A549 (cell line): Measurements from ENCODE around the gene CYP27B1. TPM values are rescaled to one million over a fixed set of nuclear protein-coding genes. Genes with fewer than 3 reads are reported as not detected.

Experiments used
- ATAC-seq, 2 experiments: fragments of 200-7000 bp in 1 of 2; fragments of >200 bp in 1 of 2; cut with Nextera tagmentation in 1 of 2; cut with Tn5 transposase in 1 of 2; 3 replicates each; pipeline versions ENCODE4 v1.8.0 to v1.9.1; 2018 to 2020; ENCODE audit warnings: mild to moderate bottlenecking in 1 of 2, moderate library complexity in 1 of 2
- CTCF ChIA-PET: fragments of 300-600 bp; sonication (Branson Sonifier 250); formaldehyde crosslinking; extraction: SDS; loops from one replicate; lab custom pipeline; 2021; ENCODE audit warnings: antibody characterized with exemption, inconsistent platforms; lab: Yijun Ruan, JAX
- POLR2A ChIA-PET: fragments of 350-600 bp; formaldehyde crosslinking; extraction: SDS; loops from one replicate; lab custom pipeline; 2021; ENCODE audit warnings: antibody characterized with exemption, inconsistent platforms; lab: Yijun Ruan, JAX
- DNase-seq, 2 experiments: peaks; one replicate each; pipeline versions ENCODE4 v3.0.0 to v3.0.0-alpha.2; 2011 to 2016; ENCODE audit warnings: low read depth in 1 of 2, low spot score in 1 of 2
- FAIRE-seq: peaks from 2 replicates; lab custom pipeline; 2011; peaks lifted over from hg19 to GRCh38; lab: Jason Lieb, UNC
- H3K27ac ChIP-seq, 2 experiments: fragments of >200 bp; sonication (Bioruptor Twin); formaldehyde crosslinking; 3 replicates each; pipeline ENCODE4 v1.5.1; 2016 to 2017
- H3K4me1 ChIP-seq: fragments of >200 bp; sonication (Bioruptor Twin); formaldehyde crosslinking; 3 replicates; pipeline ENCODE4 v1.6.1; 2016
- H3K4me2 ChIP-seq: fragments of >200 bp; sonication (Bioruptor Twin); formaldehyde crosslinking; 3 replicates; pipeline ENCODE4 v1.6.1; 2016
- H3K4me3 ChIP-seq: fragments of >200 bp; sonication (Bioruptor Twin); formaldehyde crosslinking; 3 replicates; pipeline ENCODE4 v1.5.1; 2016
- H3K9me3 ChIP-seq: fragments of >200 bp; sonication (Bioruptor Twin); formaldehyde crosslinking; 3 replicates; pipeline ENCODE4 v1.6.1; 2016
- BHLHE40 ChIP-seq: IDR thresholded peaks from 2 replicates; pipeline ENCODE4 v1.6.1; 2012; ENCODE audit warnings: low read depth, low read length, inconsistent platforms
- CBX8 ChIP-seq: fragments of 200-600 bp; sonication (generic); IDR thresholded peaks from 2 replicates; pipeline ENCODE4 v1.6.1; 2016
- CHD2 ChIP-seq: fragments of 150-350 bp; IDR thresholded peaks from 2 replicates; pipeline ENCODE4 v1.6.1; 2014; ENCODE audit warnings: low read length; ENCODE audit not compliant: partially characterized antibody
- FOSB ChIP-seq: fragments of 250-450 bp; sonication (Bioruptor Pico); IDR thresholded peaks from 2 replicates; pipeline ENCODE4 v1.5.0; 2020; ENCODE audit warnings: mild to moderate bottlenecking, moderate library complexity
- FOXS1 ChIP-seq: fragments of 250-450 bp; sonication (Bioruptor Pico); IDR thresholded peaks from 2 replicates; pipeline ENCODE4 v1.5.0; 2020; ENCODE audit warnings: mild to moderate bottlenecking, moderate library complexity
- HEYL ChIP-seq: fragments of 250-450 bp; sonication (Bioruptor Pico); IDR thresholded peaks from 2 replicates; pipeline ENCODE4 v1.8.0; 2021; ENCODE audit warnings: mild to moderate bottlenecking, moderate library complexity
- HOXA7 ChIP-seq: fragments of 250-450 bp; sonication (Bioruptor Pico); IDR thresholded peaks from 2 replicates; pipeline ENCODE4 v1.5.0; 2020; ENCODE audit warnings: mild to moderate bottlenecking, moderate library complexity
- HOXB13 ChIP-seq: fragments of 250-450 bp; sonication (Bioruptor Pico); IDR thresholded peaks from 2 replicates; pipeline ENCODE4 v1.5.0; 2020; ENCODE audit warnings: low read depth, mild to moderate bottlenecking, moderate library complexity
- KDM1A ChIP-seq: fragments of 200-600 bp; sonication (generic); IDR thresholded peaks from 2 replicates; pipeline ENCODE4 v1.6.1; 2016; ENCODE audit warnings: low read depth, mild to moderate bottlenecking
- MAFK ChIP-seq: fragments of 450-650 bp; IDR thresholded peaks from 2 replicates; pipeline ENCODE4 v1.6.1; 2014; ENCODE audit not compliant: partially characterized antibody
- MAZ ChIP-seq: fragments of 150-350 bp; IDR thresholded peaks from 2 replicates; pipeline ENCODE4 v1.6.1; 2014; ENCODE audit warnings: antibody characterized with exemption, low read depth, low read length, borderline replicate concordance
- PHF8 ChIP-seq: fragments of 200-600 bp; sonication (generic); IDR thresholded peaks from 2 replicates; pipeline ENCODE4 v1.6.1; 2016; ENCODE audit warnings: low read depth, mild to moderate bottlenecking, antibody characterized with exemption, moderate library complexity, borderline replicate concordance
- POLR2A ChIP-seq: IDR thresholded peaks from 2 replicates; pipeline ENCODE4 v1.6.1; 2012; ENCODE audit warnings: mild to moderate bottlenecking, low read length
- RAD21 ChIP-seq, 2 experiments: fragments of >200 bp in 1 of 2; sonication (Bioruptor Twin) in 1 of 2; formaldehyde crosslinking in 1 of 2; IDR thresholded peaks in 1 of 2; conservative IDR thresholded peaks in 1 of 2; 2 replicates in 1 of 2; 3 replicates in 1 of 2; pipeline ENCODE4 v1.6.1; 2012 to 2018; ENCODE audit warnings: inconsistent platforms in 1 of 2
- RCOR1 ChIP-seq: fragments of 150-350 bp; IDR thresholded peaks from 2 replicates; pipeline ENCODE4 v1.6.1; 2014; ENCODE audit warnings: antibody characterized with exemption, low read length, low read depth
- SREBF2 ChIP-seq: fragments of 450-650 bp; IDR thresholded peaks from 2 replicates; pipeline ENCODE4 v1.6.1; 2014; ENCODE audit warnings: mild to moderate bottlenecking, moderate library complexity
- TFCP2L1 ChIP-seq: fragments of 250-450 bp; sonication (Bioruptor Pico); IDR thresholded peaks from 2 replicates; pipeline ENCODE4 v1.5.0; 2021; ENCODE audit warnings: mild to moderate bottlenecking
- ZFP36 ChIP-seq: fragments of 450-650 bp; IDR thresholded peaks from 2 replicates; pipeline ENCODE4 v1.6.1; 2014; ENCODE audit warnings: borderline replicate concordance; ENCODE audit not compliant: partially characterized antibody
- WGBS: methylation state at CpG from one replicate; pipeline ENCODE4 v1.1.6; 2017; ENCODE audit errors: missing lambda C conversion rate; 5-methylcytosine and 5-hydroxymethylcytosine counted together
- polyA plus RNA-seq, 4 experiments: library from polyadenylated mRNA; depleted of rRNA in 3 of 4; stranded (reverse); fragments of >200 nt; fragmentation: RNase III in 1 of 4; extraction: RNeasy Plus Mini Kit Qiagen cat#74134 plus additional on column Dnase treatment in 1 of 4; gene quantifications; 2 replicates in 3 of 4; 3 replicates in 1 of 4; pipeline ENCODE4 v1.2.3, GENCODE V29; 2011 to 2017
- TF ChIP-seq, protein P1 (sequence below): fragments of 150-350 bp; IDR thresholded peaks from 2 replicates; pipeline ENCODE4 v1.6.1; 2014; ENCODE audit warnings: low read depth, mild to moderate bottlenecking, low read length
- TF ChIP-seq, protein P2 (sequence below): IDR thresholded peaks from 2 replicates; pipeline ENCODE4 v1.6.1; 2012
- TF ChIP-seq, protein P3 (sequence below): fragments of >200 bp; sonication (Bioruptor Twin); formaldehyde crosslinking; IDR thresholded peaks from 3 replicates; pipeline ENCODE4 v1.6.1; 2016

CYP27B1 gene
- polyA plus RNA-seq, 2 of the 4 experiments (the other 2 are of a cell fraction), result 1.9 to 2.3 TPM

DNA sequence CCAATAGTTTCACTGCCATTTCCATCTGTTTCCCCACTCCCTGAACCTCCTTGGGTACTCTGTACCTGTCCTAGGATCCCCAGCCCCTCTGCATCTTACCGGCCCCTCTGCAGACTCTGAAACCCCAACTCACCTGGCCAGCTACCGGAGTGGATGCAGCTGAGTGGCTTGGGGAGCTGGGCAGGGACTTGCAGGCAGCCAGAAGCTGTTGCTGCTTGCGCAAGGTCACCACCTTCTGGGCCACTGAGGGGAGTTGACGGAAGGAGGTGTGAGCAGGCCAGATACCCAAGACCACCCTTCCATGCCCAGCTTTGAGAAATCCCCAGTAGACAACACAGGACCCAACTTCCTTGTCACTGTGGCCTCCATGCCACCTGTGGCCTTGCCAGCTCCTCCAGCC lies 34.6 kb downstream of the CYP27B1 start:
- WGBS, result 85% methylated on average over 4 of the region's 4 CpGs
- Histone ChIP-seq H3K4me2 (no peak overlapping the region), H3K9me3 (no peaks in the 10 kb centered on the region), H3K27ac (no peak overlapping the region), H3K4me3 (no peak overlapping the region), H3K4me1 (peaks cover 12% of the 10 kb centered on the region)
- ATAC-seq (no peak), DNase-seq (no peak), FAIRE-seq (no peak)
- ChIA-PET POLR2A (interaction anchor here (0.6 kb wide), 1 partner anchor 231 kb away, joined by 3 read pairs; no protein-coding TSS in a partner anchor), CTCF (interaction anchor here (1.1 to 10.7 kb wide), 5 partner anchors 9 to 149 kb away, joined by 3 to 242 read pairs (median 6); partner anchors contain the start of gene OS9)
- TF ChIP-seq MAZ (no peak), SREBF2 (no peak), TFCP2L1 (CRISPR knock-in tag) (no peak), KDM1A (no peak), CBX8 (no peak), HOXB13 (CRISPR knock-in tag) (no peak), MAFK (no peak), ZFP36 (no peak)
- TF ChIP-seq, protein P1, sequence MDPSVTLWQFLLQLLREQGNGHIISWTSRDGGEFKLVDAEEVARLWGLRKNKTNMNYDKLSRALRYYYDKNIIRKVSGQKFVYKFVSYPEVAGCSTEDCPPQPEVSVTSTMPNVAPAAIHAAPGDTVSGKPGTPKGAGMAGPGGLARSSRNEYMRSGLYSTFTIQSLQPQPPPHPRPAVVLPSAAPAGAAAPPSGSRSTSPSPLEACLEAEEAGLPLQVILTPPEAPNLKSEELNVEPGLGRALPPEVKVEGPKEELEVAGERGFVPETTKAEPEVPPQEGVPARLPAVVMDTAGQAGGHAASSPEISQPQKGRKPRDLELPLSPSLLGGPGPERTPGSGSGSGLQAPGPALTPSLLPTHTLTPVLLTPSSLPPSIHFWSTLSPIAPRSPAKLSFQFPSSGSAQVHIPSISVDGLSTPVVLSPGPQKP, result no peak
- TF ChIP-seq, protein P2, sequence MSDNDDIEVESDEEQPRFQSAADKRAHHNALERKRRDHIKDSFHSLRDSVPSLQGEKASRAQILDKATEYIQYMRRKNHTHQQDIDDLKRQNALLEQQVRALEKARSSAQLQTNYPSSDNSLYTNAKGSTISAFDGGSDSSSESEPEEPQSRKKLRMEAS, result no peak
- TF ChIP-seq, protein P3, sequence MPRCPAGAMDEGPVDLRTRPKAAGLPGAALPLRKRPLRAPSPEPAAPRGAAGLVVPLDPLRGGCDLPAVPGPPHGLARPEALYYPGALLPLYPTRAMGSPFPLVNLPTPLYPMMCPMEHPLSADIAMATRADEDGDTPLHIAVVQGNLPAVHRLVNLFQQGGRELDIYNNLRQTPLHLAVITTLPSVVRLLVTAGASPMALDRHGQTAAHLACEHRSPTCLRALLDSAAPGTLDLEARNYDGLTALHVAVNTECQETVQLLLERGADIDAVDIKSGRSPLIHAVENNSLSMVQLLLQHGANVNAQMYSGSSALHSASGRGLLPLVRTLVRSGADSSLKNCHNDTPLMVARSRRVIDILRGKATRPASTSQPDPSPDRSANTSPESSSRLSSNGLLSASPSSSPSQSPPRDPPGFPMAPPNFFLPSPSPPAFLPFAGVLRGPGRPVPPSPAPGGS, result no peak

DNA sequence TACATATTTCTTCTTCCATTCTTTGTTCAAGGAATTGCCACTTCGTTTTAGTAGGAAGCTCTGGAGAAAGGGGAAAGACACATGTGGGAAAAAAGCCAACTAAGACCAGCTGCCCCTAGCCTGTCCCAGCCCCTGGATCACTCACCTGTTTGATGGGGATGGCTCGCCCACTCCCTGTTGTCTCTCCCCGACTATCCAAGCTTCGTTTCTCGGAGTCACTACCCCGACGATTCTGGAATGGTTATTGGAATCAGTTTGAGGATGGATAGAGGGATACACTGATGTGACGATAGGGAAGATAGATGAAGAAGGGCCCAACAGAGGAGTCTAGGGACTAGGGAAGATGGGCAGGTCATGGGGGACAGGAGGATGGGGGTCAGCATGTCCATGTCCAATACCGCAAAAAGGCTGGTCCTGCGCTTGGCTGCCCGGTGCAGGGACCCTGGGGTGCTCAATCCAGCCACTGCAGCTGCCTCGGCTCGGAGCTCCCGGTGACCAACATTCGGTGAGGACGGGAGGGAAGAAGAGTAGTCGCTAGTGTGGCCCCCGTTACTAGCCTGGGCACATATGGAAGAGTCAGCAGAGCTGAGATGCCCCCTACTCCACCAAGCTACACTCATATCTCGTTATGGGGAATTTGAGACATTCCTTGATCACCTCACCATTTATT lies 35.3 kb downstream of the CYP27B1 start:
- ATAC-seq (no peak), FAIRE-seq (no peak), DNase-seq (no peak)
- Histone ChIP-seq H3K4me3 (no peak overlapping the region), H3K9me3 (no peaks in the 10 kb centered on the region), H3K4me1 (peaks cover 10% of the 10 kb centered on the region), H3K27ac (no peak overlapping the region), H3K4me2 (no peak overlapping the region)
- ChIA-PET CTCF (interaction anchor here (0.7 to 7.8 kb wide), 5 partner anchors 10 to 148 kb away, joined by 3 to 91 read pairs (median 4); partner anchors contain the start of genes B4GALNT1 and OS9), POLR2A (interaction anchor here (0.6 kb wide), 1 partner anchor 230 kb away, joined by 3 read pairs; no protein-coding TSS in a partner anchor)
- WGBS, result 71% methylated on average over 19 of the region's 19 CpGs
- no peak for TF ChIP-seq RCOR1
- TF ChIP-seq HOXA7 (CRISPR knock-in tag), result no peak
- TF ChIP-seq RAD21 (conservative IDR thresholded peaks at IDR 0.05 in 1 of 2, IDR thresholded peaks at IDR 0.05 in 1 of 2), result no peak
- no peak for TF ChIP-seq CHD2
- TF ChIP-seq BHLHE40, result no peak
- TF ChIP-seq FOSB (CRISPR knock-in tag), result no peak

DNA sequence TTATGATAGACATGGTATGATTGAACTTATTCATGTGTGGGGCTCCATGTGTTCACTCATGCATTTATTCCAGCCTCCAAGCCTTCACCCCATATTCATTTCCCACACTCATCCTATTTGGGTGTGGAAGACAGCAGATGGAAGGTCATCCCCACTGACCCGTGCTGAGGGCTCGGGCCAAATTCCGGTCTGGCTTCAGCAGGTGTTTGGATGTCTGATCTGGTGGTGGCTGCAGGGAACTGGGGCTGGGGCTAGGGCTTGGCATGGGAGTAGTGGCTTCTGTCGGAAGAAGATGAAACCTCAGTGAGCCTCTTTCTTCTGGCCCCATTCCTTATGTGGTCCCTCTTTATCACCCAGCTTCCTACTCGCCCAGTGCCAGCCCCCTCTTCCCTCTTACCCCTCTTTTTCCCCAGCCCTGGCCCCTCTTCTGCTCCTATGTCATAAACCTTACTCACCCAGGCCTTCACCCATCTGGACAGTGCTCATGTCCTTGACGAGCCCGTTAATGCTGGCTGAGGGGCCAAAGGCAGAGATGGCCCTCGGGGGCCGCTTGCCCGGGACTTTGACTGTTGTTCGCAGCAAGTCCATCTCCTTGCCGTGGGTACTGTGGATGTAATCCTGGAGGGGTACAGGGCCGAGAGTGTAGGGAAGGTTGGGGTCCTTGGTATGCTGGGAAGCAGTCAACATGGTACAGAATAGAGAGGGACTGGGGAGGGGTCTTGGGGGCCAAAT lies 36.4 kb downstream of the CYP27B1 start:
- ATAC-seq (no peak), DNase-seq (no peak), FAIRE-seq (no peak)
- 67% methylated on average over 13 of the region's 13 CpGs for WGBS
- H3K27ac ChIP-seq, result no peak overlapping the region
- H3K9me3 ChIP-seq, result no peaks in the 10 kb centered on the region
- no peak overlapping the region for H3K4me3 ChIP-seq
- ChIA-PET CTCF (interaction anchor here (0.6 to 13.8 kb wide), 6 partner anchors 7 to 147 kb away, joined by 3 to 242 read pairs (median 10); partner anchors contain the start of genes AGAP2 and CDK4), POLR2A (no interaction called here)
- no peak for TF ChIP-seq HEYL (CRISPR knock-in tag)
- TF ChIP-seq PHF8, result no peak
- TF ChIP-seq FOXS1 (CRISPR knock-in tag), result no peak
- TF ChIP-seq POLR2A, result no peak
- TF ChIP-seq MAZ, result no peak
- no peak overlapping the region for H3K4me2 ChIP-seq
- peaks cover 10% of the 10 kb centered on the region for H3K4me1 ChIP-seq
